SK-N-SH (cell line): ENCODE measurements around the gene WDR45. TPM values are rescaled to one million over a fixed set of nuclear protein-coding genes. Genes with fewer than 3 reads are reported as not detected.

Experiments used
- CTCF ChIA-PET: fragments of 300-600, 350-600 bp; formaldehyde crosslinking; extraction: SDS; loops from one replicate; lab custom pipeline; 2021; lab: Yijun Ruan, JAX
- POLR2A ChIA-PET: fragments of 350-600 bp; sonication (Branson Sonifier 250); formaldehyde crosslinking; extraction: SDS; loops from one replicate; lab custom pipeline; 2020; ENCODE audit warnings: antibody characterized with exemption, inconsistent platforms; lab: Yijun Ruan, JAX
- DNase-seq: peaks from one replicate; pipeline ENCODE4 v3.0.0; 2012
- H2AFZ ChIP-seq: fragments of 200-600 bp; sonication (generic); 2 replicates; pipeline ENCODE4 v1.8.1; 2016; ENCODE audit warnings: antibody characterized with exemption, mild to moderate bottlenecking, low read depth
- H3F3A ChIP-seq: fragments of 200-600 bp; sonication (generic); replicated peaks from 2 replicates; pipeline ENCODE3; 2016; ENCODE audit warnings: antibody characterized with exemption, mild to moderate bottlenecking; ENCODE audit not compliant: insufficient read depth
- H3K27ac ChIP-seq, 2 experiments: fragments of 200-500 bp in 1 of 2; fragments of 200-600 bp in 1 of 2; sonication (Bioruptor generic) in 1 of 2; sonication (generic), shearing (Covaris generic) in 1 of 2; 2 replicates each; pipeline versions ENCODE4 v1.5.1 to v1.6.1; 2014 to 2016; ENCODE audit warnings: low read depth in 2 of 2, inconsistent platforms in 1 of 2, low read length in 1 of 2, mild to moderate bottlenecking in 1 of 2, mixed read lengths in 1 of 2
- H3K27me3 ChIP-seq: fragments of 200-600 bp; sonication (generic), shearing (Covaris generic); 2 replicates; pipeline ENCODE4 v1.6.1; 2016; ENCODE audit warnings: mixed run types; ENCODE audit not compliant: insufficient read depth
- H3K36me3 ChIP-seq, 2 experiments: fragments of 200-500 bp in 1 of 2; fragments of 200-600 bp in 1 of 2; sonication (Bioruptor generic) in 1 of 2; sonication (generic) in 1 of 2; replicated peaks in 1 of 2; 2 replicates each; pipeline versions ENCODE3 to v1.5.1; 2014 to 2016; ENCODE audit warnings: low read length in 1 of 2, mild to moderate bottlenecking in 1 of 2; ENCODE audit not compliant: insufficient read depth in 2 of 2, control insufficient read depth in 1 of 2
- H3K4me1 ChIP-seq, 2 experiments: fragments of 200-500 bp in 1 of 2; fragments of 200-600 bp in 1 of 2; sonication (Bioruptor generic) in 1 of 2; sonication (generic), shearing (Covaris generic) in 1 of 2; 2 replicates each; pipeline versions ENCODE4 v1.5.1 to v1.6.1; 2014 to 2016; ENCODE audit warnings: low read depth in 1 of 2, low read length in 1 of 2, mixed run types in 1 of 2; ENCODE audit not compliant: insufficient read depth in 2 of 2, control insufficient read depth in 1 of 2
- H3K4me2 ChIP-seq: fragments of 200-600 bp; sonication (generic), shearing (Covaris generic); 2 replicates; pipeline ENCODE4 v1.6.1; 2017; ENCODE audit warnings: mixed run types
- H3K4me3 ChIP-seq, 2 experiments: fragments of 200-500 bp in 1 of 2; fragments of 200-600 bp in 1 of 2; sonication (Bioruptor generic) in 1 of 2; sonication (generic), shearing (Covaris generic) in 1 of 2; 2 replicates each; pipeline versions ENCODE4 v1.5.1 to v1.8.1; 2014 to 2016; ENCODE audit warnings: low read depth in 2 of 2, inconsistent platforms in 1 of 2, low read length in 1 of 2, mild to moderate bottlenecking in 1 of 2, mixed read lengths in 1 of 2, moderate library complexity in 1 of 2
- H3K79me2 ChIP-seq: fragments of 200-600 bp; sonication (generic); 2 replicates; pipeline ENCODE4 v1.8.1; 2017; ENCODE audit warnings: mild to moderate bottlenecking; ENCODE audit not compliant: insufficient read depth
- H3K9ac ChIP-seq: fragments of 200-600 bp; sonication (generic); 2 replicates; pipeline ENCODE4 v1.6.1; 2017; ENCODE audit warnings: mixed run types
- H3K9me2 ChIP-seq: fragments of 200-600 bp; sonication (generic); 2 replicates; pipeline ENCODE4 v1.6.1; 2017; ENCODE audit warnings: mixed run types
- H3K9me3 ChIP-seq: fragments of 200-600 bp; sonication (generic); 2 replicates; pipeline ENCODE4 v1.6.1; 2017; ENCODE audit warnings: mixed run types, mild to moderate bottlenecking, moderate library complexity
- H4K20me1 ChIP-seq: fragments of 200-600 bp; sonication (generic); 2 replicates; pipeline ENCODE4 v1.6.1; 2017; ENCODE audit warnings: mild to moderate bottlenecking, mixed run types; ENCODE audit not compliant: insufficient read depth
- EZH2phosphoT487 ChIP-seq: fragments of 200-600 bp; sonication (generic); IDR thresholded peaks from 2 replicates; pipeline ENCODE4 v1.6.1; 2017; ENCODE audit warnings: low read depth, mixed run types, mild to moderate bottlenecking, antibody characterized with exemption, moderate library complexity, borderline replicate concordance
- IRF3 ChIP-seq: fragments of 150-350 bp; IDR thresholded peaks from 2 replicates; pipeline ENCODE4 v1.6.1; 2016; ENCODE audit warnings: mild to moderate bottlenecking, low read depth, low read length
- MEF2A ChIP-seq: IDR thresholded peaks from 2 replicates; pipeline ENCODE4 v1.4.0; 2012; ENCODE audit warnings: low read depth, borderline replicate concordance
- MXI1 ChIP-seq: IDR thresholded peaks from 2 replicates; pipeline ENCODE4 v1.6.1; 2012; ENCODE audit warnings: mild to moderate bottlenecking, low read depth, low read length, improper control_type of control experiment
- PBX3 ChIP-seq: IDR thresholded peaks from 2 replicates; pipeline ENCODE4; 2012
- POLR2AphosphoS5 ChIP-seq: IDR thresholded peaks from 2 replicates; pipeline ENCODE4 v1.6.1; 2012; ENCODE audit warnings: low read depth, low read length
- RCOR1 ChIP-seq: fragments of 150-350 bp; IDR thresholded peaks from 2 replicates; pipeline ENCODE4 v1.6.1; 2017; ENCODE audit warnings: antibody characterized with exemption, low read length
- RFX5 ChIP-seq: IDR thresholded peaks from 2 replicates; pipeline ENCODE4 v1.6.1; 2012; ENCODE audit warnings: mild to moderate bottlenecking, improper control_type of control experiment, low read length
- RXRA ChIP-seq: IDR thresholded peaks from 2 replicates; pipeline ENCODE4 v1.4.0; 2012; ENCODE audit warnings: low read depth, mild to moderate bottlenecking, borderline replicate concordance
- SIN3A ChIP-seq: IDR thresholded peaks from 2 replicates; pipeline ENCODE4 v1.6.1; 2012; ENCODE audit warnings: low read depth, mild to moderate bottlenecking, low read length, moderate library complexity, borderline replicate concordance
- USF1 ChIP-seq: IDR thresholded peaks from 2 replicates; pipeline ENCODE4 v1.4.0; 2012; ENCODE audit warnings: low read depth, borderline replicate concordance
- whole genome bisulfite sequencing: methylation state at CpG from one replicate; pipeline ENCODE4 v1.1.6; 2017; ENCODE audit warnings: low lambda C conversion rate; 5-methylcytosine and 5-hydroxymethylcytosine counted together
- polyA plus RNA-seq, 3 experiments: library from polyadenylated mRNA; depleted of rRNA; stranded (reverse); fragments of >200 nt; gene quantifications; 2 replicates each; pipeline ENCODE4 v1.2.3, GENCODE V29; 2012

The WDR45 gene
- polyA plus RNA-seq, 1 of the 3 experiments (the other 2 are of a cell fraction): 108 TPM

GRCh38 chrX:49037883-49038475 lies 41.7 kb downstream of the WDR45 start:
- POLR2A ChIA-PET: no interaction called here
- peaks cover 55% of the 10 kb centered on the region for H3K79me2 ChIP-seq
- no peaks in the 10 kb centered on the region for H3K9me3 ChIP-seq
- H3F3A ChIP-seq: peaks cover 16% of the 10 kb centered on the region
- no peaks in the 10 kb centered on the region for H3K27me3 ChIP-seq
- H3K4me2 ChIP-seq: no peak overlapping the region
- H4K20me1 ChIP-seq: no peaks in the 10 kb centered on the region
- DNase-seq: no peak
- TF ChIP-seq SIN3A (no peak), RFX5 (no peak), PBX3 (no peak)
- no peak overlapping the region for H2AFZ ChIP-seq
- peaks cover 8 to 17% of the 10 kb centered on the region in 2 experiments; a peak in 3 of 4 replicates for H3K4me1 ChIP-seq
- CTCF ChIA-PET: no interaction called here
- no peaks in the 10 kb centered on the region for H3K9me2 ChIP-seq
- peaks cover 8 to 15% of the 10 kb centered on the region in 2 experiments for H3K36me3 ChIP-seq
- WGBS: 62% methylated on average over 13 of the region's 15 CpGs
- no peak overlapping the region for H3K27ac ChIP-seq
- H3K4me3 ChIP-seq: no peak overlapping the region
- H3K9ac ChIP-seq: no peak overlapping the region

- POLR2A ChIA-PET: no interaction called here
- H3K9ac ChIP-seq: no peak overlapping the region
These were observed 49.4 kb downstream of the WDR45 start for GRCh38 chrX:49030283-49030682.

More at GRCh38 chrX:49030283-49030682, 49.4 kb downstream of the WDR45 start:
- no peak overlapping the region for H3K4me3 ChIP-seq
- CTCF ChIA-PET: no interaction called here
- H3K27ac ChIP-seq: no peak overlapping the region
- DNase-seq: no peak
- no peaks in the 10 kb centered on the region for H3K9me3 ChIP-seq
- no peak for TF ChIP-seq MXI1
- TF ChIP-seq USF1: no peak
- TF ChIP-seq IRF3: no peak
- no peak for TF ChIP-seq RXRA
- no peak for TF ChIP-seq POLR2AphosphoS5
- no peak for TF ChIP-seq RCOR1
- no peak for TF ChIP-seq RFX5
- TF ChIP-seq EZH2phosphoT487: no peak
- TF ChIP-seq MEF2A: no peak
- H3K27me3 ChIP-seq: no peaks in the 10 kb centered on the region; the same call in 1 of the 2 replicates
- 85% methylated on average over 4 of the region's 6 CpGs for WGBS
- no peaks in the 10 kb centered on the region for H3K4me1 ChIP-seq
- peaks cover 0 to 8% of the 10 kb centered on the region in 2 experiments for H3K36me3 ChIP-seq
- H3K9me2 ChIP-seq: no peaks in the 10 kb centered on the region
- peaks cover 4% of the 10 kb centered on the region; the same call in 1 of the 2 replicates for H3K79me2 ChIP-seq
- H4K20me1 ChIP-seq: no peaks in the 10 kb centered on the region
- H3K4me2 ChIP-seq: no peak overlapping the region
- H2AFZ ChIP-seq: no peak overlapping the region
- no peaks in the 10 kb centered on the region for H3F3A ChIP-seq
